Stimulated activated CD8-positive, alpha-beta memory T cell treated with anti-CD3 and anti-CD28 coated beads, Interleukin-12 subunit alpha, Interleukin-12 subunit beta, amount 100 ng/mL, for 4 hours (primary cell): Measurements from ENCODE around the gene HMBS.
"Not testable (repeated sequence)": the region's sequence is repeated elsewhere in the genome, so short reads cannot be mapped to it uniquely, and the experiment has no call there.

ENCODE experiments used
- DNase-seq: peaks from one replicate; pipeline ENCODE4 v3.0.0-alpha.2; 2020; ENCODE audit warnings: low read depth

Gene HMBS

DNA sequence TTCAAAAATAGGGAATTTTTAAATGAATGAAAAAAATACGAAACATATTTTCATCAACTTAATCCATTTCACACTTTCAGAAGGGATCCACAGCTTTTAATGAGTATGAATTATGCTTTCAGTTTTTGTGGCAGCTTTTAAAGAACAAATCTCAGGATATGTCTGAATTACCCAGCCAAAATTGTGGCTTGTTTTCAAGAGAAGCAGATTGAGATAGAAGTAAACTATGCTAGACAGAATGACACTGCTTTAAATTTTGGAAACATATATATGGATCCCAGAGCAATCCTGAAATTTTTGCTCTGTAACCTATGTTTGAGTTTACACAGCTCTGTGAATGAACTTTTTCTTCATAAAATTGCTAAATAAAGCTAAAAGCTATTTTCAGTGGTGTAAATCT is 34.3 kb downstream of the HMBS start:
- no peak for DNase-seq

DNA sequence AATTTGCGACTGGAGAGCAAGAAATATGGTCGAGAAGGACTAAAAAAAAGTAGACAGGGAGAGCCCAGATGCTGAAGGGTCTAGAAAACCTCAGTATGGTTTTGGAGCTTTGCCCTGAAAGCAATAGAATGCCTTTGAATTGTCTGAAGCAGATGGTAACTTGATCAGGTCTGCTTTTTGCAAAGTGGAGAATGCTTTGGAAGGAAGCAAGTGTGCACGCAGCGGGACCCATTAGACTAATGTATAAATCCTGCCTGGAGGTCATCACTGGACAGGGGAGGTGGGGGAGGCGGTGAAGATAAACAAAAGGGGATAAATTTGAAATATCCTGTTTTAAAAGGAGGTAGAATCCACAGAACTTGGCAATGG is 35.9 kb downstream of the HMBS start:
- DNase-seq, result no peak

DNA sequence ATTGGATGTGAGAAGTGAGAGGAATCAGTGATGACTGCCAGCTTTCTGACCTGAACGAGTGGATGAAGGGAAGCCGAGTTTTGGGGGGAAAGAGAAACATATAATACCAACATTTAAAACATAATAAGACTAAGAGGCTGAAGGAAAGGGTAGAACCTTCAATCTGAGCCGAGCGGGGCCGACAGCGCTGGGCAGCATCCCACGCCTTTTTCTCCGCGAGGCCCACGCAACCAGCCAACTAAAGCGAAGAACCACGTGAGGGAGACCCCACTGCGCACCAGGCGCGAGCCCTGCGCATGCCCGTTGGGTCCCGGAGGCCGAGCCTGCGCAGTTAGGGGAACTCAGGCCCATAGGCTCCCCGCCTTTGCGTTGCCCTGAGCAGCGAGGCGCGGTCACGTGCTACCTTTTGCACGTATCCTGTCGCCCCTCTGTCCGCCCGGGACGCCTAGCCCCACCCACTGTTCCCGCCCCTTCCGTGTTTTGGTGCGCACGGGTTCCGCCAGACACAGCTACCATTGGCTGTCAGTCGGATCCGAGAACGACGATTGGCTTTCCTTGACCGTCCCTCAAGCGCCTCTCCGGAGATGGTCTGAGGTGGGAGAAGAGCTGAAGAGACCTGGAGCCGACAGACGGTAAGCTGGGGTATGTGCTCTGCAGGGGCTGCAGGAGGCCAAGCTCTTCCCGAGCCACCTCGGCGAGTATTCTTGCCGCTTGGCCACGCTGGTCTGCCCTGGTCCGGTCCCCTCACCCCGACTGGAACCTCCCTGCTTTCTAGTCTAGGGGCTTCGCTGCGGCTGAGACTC is 36.5 kb downstream of the HMBS start, which contains the start of gene HINFP:
TSS of gene HINFP (plus strand) at position 573 of the 803 bp plus-strand sequence. CDS start 5,365 bp downstream, outside the sequence.
- peak; percentile 100 for DNase-seq

DNA sequence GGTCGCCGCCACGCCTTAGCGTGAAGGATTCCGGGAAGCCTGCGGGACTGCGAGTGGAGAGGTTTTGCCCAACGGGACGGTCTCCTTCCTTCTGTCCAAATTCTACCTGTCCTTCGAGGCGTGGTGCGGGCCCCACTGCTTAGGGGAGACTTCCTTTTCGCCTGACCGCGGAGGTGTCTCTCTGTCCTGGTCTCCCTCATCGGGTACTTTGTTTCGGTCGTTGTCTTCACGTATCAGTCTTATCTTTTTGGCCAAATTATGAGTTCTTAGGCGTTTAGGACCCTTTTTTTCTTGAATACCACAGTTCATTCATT is 37.1 kb downstream of the HMBS start:
- no peak for DNase-seq

DNA sequence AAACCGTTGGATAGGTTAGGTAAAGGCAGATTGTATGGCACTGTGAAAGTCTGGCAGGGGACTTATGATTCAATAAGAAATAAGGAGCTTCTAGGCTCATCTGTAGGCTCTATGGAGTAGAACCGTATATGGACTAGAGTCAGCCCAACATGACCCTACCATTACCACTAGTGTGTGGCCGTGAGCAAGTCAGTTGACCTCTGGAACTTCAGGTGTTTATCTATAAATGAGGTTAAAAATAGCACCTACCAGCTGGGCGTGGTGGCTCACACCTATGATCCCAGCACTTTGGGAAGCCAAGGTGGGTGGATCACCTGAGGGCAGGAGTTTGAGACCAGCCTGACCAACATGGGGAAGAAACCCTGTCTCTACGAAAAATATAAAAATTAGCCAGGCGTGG is 41.1 kb downstream of the HMBS start:
- no peak for DNase-seq

DNA sequence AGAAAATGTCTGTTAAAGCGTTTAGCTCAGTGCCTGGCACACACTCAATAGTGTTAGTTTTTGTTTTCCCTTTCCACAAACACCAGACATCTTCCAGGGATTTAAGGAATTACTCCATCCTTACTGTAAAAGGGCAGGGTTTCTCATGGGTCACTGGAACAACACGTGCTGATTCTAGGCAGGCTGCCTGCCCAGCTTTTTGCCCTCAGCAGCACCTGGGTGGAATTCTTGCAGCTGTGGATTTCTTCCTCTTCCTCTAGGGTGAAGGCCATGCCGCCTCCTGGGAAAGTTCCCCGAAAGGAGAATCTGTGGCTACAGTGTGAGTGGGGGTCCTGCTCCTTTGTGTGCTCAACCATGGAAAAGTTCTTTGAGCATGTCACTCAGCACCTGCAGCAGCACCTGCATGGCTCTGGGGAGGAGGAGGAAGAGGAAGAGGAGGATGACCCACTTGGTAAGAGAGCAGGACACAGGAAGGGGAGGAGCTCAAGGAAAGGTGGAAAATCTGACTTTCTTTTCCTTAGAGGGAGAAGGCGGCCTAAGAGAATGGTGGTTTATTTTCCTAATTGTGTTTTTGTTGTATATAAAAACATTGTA is 42.1 kb downstream of the HMBS start:
- DNase-seq, result no peak

DNA sequence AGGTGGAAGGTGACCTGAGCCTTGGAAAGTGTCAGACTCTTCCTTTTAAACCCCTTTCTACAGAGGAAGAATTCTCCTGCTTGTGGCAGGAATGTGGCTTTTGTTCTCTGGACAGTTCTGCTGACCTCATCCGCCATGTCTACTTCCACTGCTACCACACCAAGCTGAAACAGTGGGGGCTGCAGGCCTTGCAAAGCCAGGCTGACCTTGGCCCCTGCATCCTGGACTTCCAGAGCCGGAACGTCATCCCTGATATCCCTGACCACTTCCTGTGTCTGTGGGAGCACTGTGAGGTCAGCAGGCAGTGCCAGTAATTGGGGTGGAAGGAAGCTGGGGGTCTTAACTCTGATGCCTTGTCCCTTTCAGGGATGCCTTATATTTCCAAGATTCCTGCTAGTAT is 46.0 kb downstream of the HMBS start:
- DNase-seq, result no peak

DNA sequence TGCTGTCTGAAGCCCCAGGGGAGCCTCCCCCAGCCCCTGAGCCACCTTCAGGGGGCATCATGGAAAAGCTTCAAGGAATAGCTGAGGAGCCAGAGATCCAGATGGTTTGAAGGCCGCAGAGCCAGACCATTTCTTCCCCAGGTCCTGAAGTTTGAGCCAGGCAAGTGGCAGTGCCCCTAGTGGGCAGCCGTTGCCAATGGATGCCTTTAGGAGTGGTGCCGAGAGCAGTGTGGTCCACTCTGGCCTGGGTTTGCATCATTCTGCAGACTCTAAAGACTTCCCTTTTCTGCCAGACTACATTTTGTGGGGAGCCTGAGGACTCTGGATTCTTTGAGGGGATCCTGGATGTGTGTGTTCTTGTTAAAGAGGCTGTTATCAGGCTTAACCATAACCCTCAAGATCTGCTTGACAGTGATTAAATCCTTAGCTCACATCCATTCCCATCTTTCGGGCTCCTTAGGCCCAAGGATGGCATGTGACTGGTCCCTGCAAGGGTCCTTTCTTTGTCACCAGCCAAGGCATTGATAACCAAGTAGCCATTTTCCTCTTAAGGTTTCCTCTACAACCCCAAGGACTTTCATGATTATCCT is 49.8 kb downstream of the HMBS start:
- DNase-seq, result no peak

DNA sequence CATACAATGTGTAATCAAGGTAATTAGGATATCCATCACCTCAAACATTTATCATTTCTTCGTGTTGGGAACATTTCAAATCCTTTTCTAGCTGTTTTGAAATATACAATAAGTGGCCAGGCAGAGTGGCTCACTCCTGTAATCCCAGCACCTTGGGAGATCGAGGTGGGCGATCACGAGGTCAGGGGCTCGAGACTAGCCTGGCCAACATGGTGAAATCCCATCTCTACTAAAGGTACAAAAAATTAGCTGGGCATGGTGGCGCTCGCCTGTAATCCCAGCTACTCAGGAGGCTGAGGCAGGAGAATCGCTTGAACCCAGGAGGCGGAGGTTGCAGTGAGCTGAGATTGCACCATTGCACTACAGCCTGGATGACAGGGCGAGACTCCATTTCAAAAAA is 54.6 kb downstream of the HMBS start:
- DNase-seq, result not testable (repeated sequence)
